ENCODE measurements around the gene NTM.

NTM gene

GRCh38 chr11:131704682-131705081 is 334.3 kb downstream of the NTM start:
- no peak for TF ChIP-seq CTCF (IDR thresholded peaks at IDR 0.05; ENCODE audit: extremely low read depth, missing control alignments)
- DNase-seq (ENCODE audit: low spot score) = no peak

- DNase-seq (ENCODE audit: low spot score) = no peak
- no peak for TF ChIP-seq CTCF (IDR thresholded peaks at IDR 0.05; ENCODE audit: extremely low read depth, missing control alignments)
Observed at GRCh38 chr11:131710511-131710910, 340.1 kb downstream of the NTM start.

GRCh38 chr11:131712897-131713296 is 342.5 kb downstream of the NTM start:
- DNase-seq (ENCODE audit: low spot score) = no peak
- no peak for TF ChIP-seq CTCF (IDR thresholded peaks at IDR 0.05; ENCODE audit: extremely low read depth, missing control alignments)

- TF ChIP-seq CTCF (IDR thresholded peaks at IDR 0.05; ENCODE audit: extremely low read depth, missing control alignments) = no peak
- DNase-seq (ENCODE audit: low spot score) = no peak
Observed at GRCh38 chr11:131713529-131714134, 343.2 kb downstream of the NTM start.

- no peak for DNase-seq (ENCODE audit: low spot score)
- no peak for TF ChIP-seq CTCF (IDR thresholded peaks at IDR 0.05; ENCODE audit: extremely low read depth, missing control alignments)
Observed at GRCh38 chr11:131717616-131718015, 347.2 kb downstream of the NTM start.

- no peak for DNase-seq (ENCODE audit: low spot score)
Observed at GRCh38 chr11:131723088-131723487, 352.7 kb downstream of the NTM start.

GRCh38 chr11:131724436-131724975 is 354.1 kb downstream of the NTM start:
- no peak for DNase-seq (ENCODE audit: low spot score)
- no peak for TF ChIP-seq CTCF (IDR thresholded peaks at IDR 0.05; ENCODE audit: extremely low read depth, missing control alignments)

More at GRCh38 chr11:131723088-131723487, 352.7 kb downstream of the NTM start:
- TF ChIP-seq CTCF (IDR thresholded peaks at IDR 0.05; ENCODE audit: extremely low read depth, missing control alignments) = no peak
